Transverse colon (tissue), 4 donors: ENCODE data around the gene PNKD. TPM values are rescaled to one million over a fixed set of nuclear protein-coding genes. Genes with fewer than 3 reads are reported as not detected.

ENCODE experiments used
- DNase-seq: peaks from one replicate; pipeline ENCODE4 v3.0.0-alpha.2; 2019
- H3K27ac ChIP-seq, 4 donors: fragments of 200-600 bp; sonication (generic); 2 replicates each; pipeline ENCODE4 v1.5.1; 2016 to 2018; ENCODE audit warnings: inconsistent platforms in 4 of 4
- H3K27me3 ChIP-seq: fragments of 200-600 bp; sonication (generic); 2 replicates; pipeline ENCODE4 v1.5.1; 2017; ENCODE audit warnings: inconsistent platforms
- H3K36me3 ChIP-seq, 4 donors: fragments of 200-600 bp; sonication (generic); 2 replicates each; pipeline ENCODE4 v1.5.1; 2017 to 2019; ENCODE audit warnings: inconsistent platforms in 4 of 4
- H3K4me1 ChIP-seq, 4 donors: fragments of 200-600 bp; sonication (generic); 2 replicates each; pipeline ENCODE4 v1.5.1; 2017 to 2020; ENCODE audit warnings: inconsistent platforms in 4 of 4
- H3K4me3 ChIP-seq, 4 donors: fragments of 200-600 bp; sonication (generic); 1 replicate in 1 of 4; 2 replicates in 3 of 4; pipeline versions ENCODE4 v1.5.1 to v1.6.1; 2017 to 2019; ENCODE audit warnings: inconsistent platforms in 4 of 4
- H3K9me3 ChIP-seq, 2 donors: fragments of 200-600 bp; sonication (generic); 2 replicates each; pipeline ENCODE4 v1.5.1; 2017 to 2019; ENCODE audit warnings: inconsistent platforms in 2 of 2
- CTCF ChIP-seq, 5 experiments: fragments of 200-600 bp in 3 of 5; fragments of 450-650 bp in 2 of 5; sonication (generic) in 3 of 5; IDR thresholded peaks; 1 replicate in 2 of 5; 2 replicates in 3 of 5; pipeline ENCODE4 v1.5.1; 2016 to 2017; ENCODE audit warnings: antibody characterized with exemption in 5 of 5, inconsistent platforms in 3 of 5, mild to moderate bottlenecking in 2 of 5, moderate library complexity in 1 of 5
- EP300 ChIP-seq: sonication (generic); formaldehyde crosslinking; IDR thresholded peaks from one replicate; pipeline ENCODE4 v1.6.1; 2017; ENCODE audit warnings: antibody characterized with exemption, low read depth
- POLR2A ChIP-seq: fragments of 450-650 bp; IDR thresholded peaks from one replicate; pipeline ENCODE4 v1.6.1; 2016; ENCODE audit warnings: antibody characterized with exemption, mild to moderate bottlenecking, moderate library complexity
- POLR2AphosphoS5 ChIP-seq, 3 donors: sonication (generic); formaldehyde crosslinking; IDR thresholded peaks; one replicate each; pipeline ENCODE4 v1.6.1; 2016; ENCODE audit warnings: antibody characterized with exemption in 3 of 3
- WGBS, 2 donors: methylation state at CpG; one replicate each; pipeline ENCODE4 v1.1.5; 2018; ENCODE audit warnings: low coverage in 1 of 2; 5-methylcytosine and 5-hydroxymethylcytosine counted together
- in situ Hi-C, 4 donors: fragments of 200-750 bp; cut with MboI; loops; one replicate each; pipeline versions ENCODE4 v1.15.0 to v1.15.1; 2017; ENCODE audit warnings: low sequenced_read_pairs in 3 of 4, low pct_ligation_motif_present in 1 of 4, low pct_unique_long_range_greater_than_20kb in 1 of 4
- intact Hi-C: fragments of 100-400 bp; cut with DNase I; formaldehyde crosslinking; loops from one replicate; pipeline ENCODE4 v1.15.1; 2023; ENCODE audit warnings: low total_unique reads
- total RNA-seq, 4 donors: library from RNA; depleted of rRNA; stranded (reverse); fragments of >200 nt; gene quantifications; one replicate each; pipeline ENCODE4 v1.1.0, GENCODE V29; 2016

Gene PNKD
- total RNA-seq, 4 donors from 2014 or later, result 14.3 to 111 (median 100) TPM

GRCh38 chr2:218282173-218282991 lies 12.1 kb downstream of the PNKD start:
- Histone ChIP-seq H3K27me3 (no peaks in the 10 kb centered on the region), H3K36me3 (peaks cover 0 to 40% (median 15%) of the 10 kb centered on the region in 4 donors), H3K4me1 (peaks cover 45 to 63% (median 59%) of the 10 kb centered on the region in 4 donors), H3K4me3 (peak overlapping the region in 1 of 4 donors; percentile 14), H3K27ac (peak overlapping the region; percentile 96 to 98 (median 98)), H3K9me3 (no peaks in the 10 kb centered on the region)
- no peak for DNase-seq
- in situ Hi-C loops (loop anchor here in 2 of 4 donors (25.0 kb wide), 1 partner anchor 105 kb away; the partner anchor contains the start of genes CTDSP1 (in 2 of the 2) and SLC11A1 (in 2 of the 2)), intact Hi-C loops (no loop called here)
- TF ChIP-seq CTCF (IDR thresholded peaks at IDR 0.05) (no peak), POLR2AphosphoS5 (IDR thresholded peaks at IDR 0.05) (peak in 1 of 3 donors; percentile 42)
- WGBS, 2 donors, result 58% methylated on average over 13 of the region's 17 CpGs; no CpG with 5 or more reads in 1 of the 2 donors

- 50 to 75% methylated on average over 4 to 16 of the region's 16 CpGs for WGBS, 2 donors
- no peak overlapping the region for H3K4me3 ChIP-seq
- intact Hi-C loops (no loop called here), in situ Hi-C loops (loop anchor here in 2 of 4 donors (25.0 kb wide), 1 partner anchor 103 kb away; the partner anchor contains the start of genes CTDSP1 (in 2 of the 2) and SLC11A1 (in 2 of the 2))
- H3K4me1 ChIP-seq, result peaks cover 61 to 82% (median 78%) of the 10 kb centered on the region in 4 donors
- TF ChIP-seq POLR2A, result no peak
- TF ChIP-seq EP300, result no peak
- peak in 2 of 3 donors; percentile 35 to 42 for TF ChIP-seq POLR2AphosphoS5 (IDR thresholded peaks at IDR 0.05)
- TF ChIP-seq CTCF (IDR thresholded peaks at IDR 0.05), result no peak
- no peaks in the 10 kb centered on the region for H3K27me3 ChIP-seq
- peak overlapping the region; percentile 96 to 98 (median 98) for H3K27ac ChIP-seq
- H3K36me3 ChIP-seq, result peaks cover 0 to 23% (median 11%) of the 10 kb centered on the region in 4 donors
- H3K9me3 ChIP-seq, result no peaks in the 10 kb centered on the region
- DNase-seq, result peak; percentile 75
These were observed 13.9 kb downstream of the PNKD start for GRCh38 chr2:218284106-218284811.

GRCh38 chr2:218285604-218286003 lies 15.3 kb downstream of the PNKD start:
- H3K9me3 ChIP-seq, result no peaks in the 10 kb centered on the region
- peaks cover 73 to 95% (median 92%) of the 10 kb centered on the region in 4 donors for H3K4me1 ChIP-seq
- TF ChIP-seq POLR2AphosphoS5 (IDR thresholded peaks at IDR 0.05) (peak in 1 of 3 donors; percentile 6), EP300 (no peak)
- H3K36me3 ChIP-seq, result peaks cover 0 to 11% (median 5%) of the 10 kb centered on the region in 4 donors
- in situ Hi-C loops, result loop anchor here in 2 of 4 donors (25.0 kb wide), 1 partner anchor 102 kb away; the partner anchor contains the start of genes CTDSP1 (in 2 of the 2) and SLC11A1 (in 2 of the 2)
- peak overlapping the region in 2 of 4 donors; percentile 29 to 39 for H3K4me3 ChIP-seq
- WGBS, 2 donors, result 41 to 43% methylated on average over 1 to 6 of the region's 6 CpGs
- no peak for DNase-seq
- no peaks in the 10 kb centered on the region for H3K27me3 ChIP-seq
- H3K27ac ChIP-seq, result peak overlapping the region; percentile 96 to 98 (median 98)
- intact Hi-C loops, result no loop called here

- no peaks in the 10 kb centered on the region for H3K9me3 ChIP-seq
- 0 to 11% methylated on average over 1 to 11 of the region's 11 CpGs for WGBS, 2 donors
- H3K27ac ChIP-seq, result peak overlapping the region; percentile 96 to 98 (median 98)
- peak; percentile 96 for DNase-seq
- intact Hi-C loops, result no loop called here
- in situ Hi-C loops, result loop anchor here in 2 of 4 donors (25.0 kb wide), 1 partner anchor 100 kb away; the partner anchor contains the start of genes CTDSP1 (in 2 of the 2) and SLC11A1 (in 2 of the 2)
- peaks cover 0 to under 1% (median 0%) of the 10 kb centered on the region in 4 donors for H3K36me3 ChIP-seq
- no peaks in the 10 kb centered on the region for H3K27me3 ChIP-seq
- H3K4me3 ChIP-seq, result peak overlapping the region; percentile 8 to 39 (median 22)
- TF ChIP-seq POLR2A (peak; percentile 87), EP300 (peak; percentile 56), POLR2AphosphoS5 (IDR thresholded peaks at IDR 0.05) (peak; percentile 88 to 94 (median 88)), CTCF (IDR thresholded peaks at IDR 0.05) (no peak)
- H3K4me1 ChIP-seq, result peaks cover 77 to 98% (median 95%) of the 10 kb centered on the region in 4 donors
These were observed 16.5 kb downstream of the PNKD start for GRCh38 chr2:218286570-218287459.
